Sigmoid colon (tissue), 7 donors: ENCODE measurements around the gene NT5E. TPM values are rescaled to one million over a fixed set of nuclear protein-coding genes. Genes with fewer than 3 reads are reported as not detected.

Experiments
- DNase-seq: peaks from one replicate; pipeline ENCODE4 v3.0.0-alpha.2; 2019
- H3K27ac ChIP-seq, 4 donors: fragments of 200-600 bp; sonication (generic); one replicate each; pipeline ENCODE4 v1.5.1; 2016 to 2019; ENCODE audit warnings: mild to moderate bottlenecking in 1 of 4
- H3K27me3 ChIP-seq, 3 donors: fragments of 200-600 bp; sonication (generic); one replicate each; pipeline ENCODE4 v1.5.1; 2019; ENCODE audit warnings: mild to moderate bottlenecking in 1 of 3
- H3K36me3 ChIP-seq, 4 donors: fragments of 200-600 bp; sonication (generic); one replicate each; pipeline ENCODE4 v1.5.1; 2016 to 2019
- H3K4me1 ChIP-seq, 4 donors: fragments of 200-600 bp; sonication (generic); one replicate each; pipeline ENCODE4 v1.5.1; 2017 to 2019
- H3K4me3 ChIP-seq, 4 donors: fragments of 200-600 bp; sonication (generic); one replicate each; pipeline ENCODE4 v1.5.1; 2017 to 2019; ENCODE audit warnings: mild to moderate bottlenecking in 2 of 4, moderate library complexity in 1 of 4
- H3K9me3 ChIP-seq, 4 donors: fragments of 200-600 bp in 3 of 4; sonication (generic) in 3 of 4; one replicate each; pipeline versions ENCODE4 v1.5.1 to v1.6.1; 2013 to 2019
- EP300 ChIP-seq, 4 donors: sonication (generic); formaldehyde crosslinking; IDR thresholded peaks; one replicate each; pipeline ENCODE4 v1.6.1; 2017; ENCODE audit warnings: antibody characterized with exemption in 4 of 4
- POLR2A ChIP-seq, 2 donors: fragments of 450-650 bp; IDR thresholded peaks; one replicate each; pipeline ENCODE4 v1.6.1; 2016; ENCODE audit warnings: antibody characterized with exemption in 2 of 2, mild to moderate bottlenecking in 2 of 2, moderate library complexity in 2 of 2
- POLR2AphosphoS5 ChIP-seq, 4 donors: sonication (generic); formaldehyde crosslinking; IDR thresholded peaks; one replicate each; pipeline ENCODE4 v1.6.1; 2017; ENCODE audit warnings: antibody characterized with exemption in 4 of 4
- WGBS, 2 donors: extraction: QIAGEN DNeasy Blood & Tissue Kit; methylation state at CpG; one replicate each; pipeline ENCODE4 v1.1.7; 2013; 5-methylcytosine and 5-hydroxymethylcytosine counted together
- intact Hi-C: fragments of 100-400 bp; cut with DNase I; formaldehyde crosslinking; loops from one replicate; pipeline ENCODE4 v1.15.1; 2023
- polyA plus RNA-seq, 3 donors: library from polyadenylated mRNA; stranded (reverse); fragments of 200-250 nt; gene quantifications; one replicate each; pipeline ENCODE4 v1.2.3, GENCODE V29; 2013
- total RNA-seq, 4 donors: library from RNA; depleted of rRNA; stranded (reverse); fragments of >200 nt; gene quantifications; one replicate each; pipeline ENCODE4 v1.1.0, GENCODE V29; 2016
- TF ChIP-seq, protein P1 (sequence below), 4 experiments: fragments of 450-650 bp in 3 of 4; fragments of 200-600 bp in 1 of 4; IDR thresholded peaks; one replicate each; pipeline ENCODE4 v1.5.1; 2016 to 2019; ENCODE audit warnings: antibody characterized with exemption in 4 of 4, mild to moderate bottlenecking in 3 of 4, moderate library complexity in 2 of 4
- donor health status: healthy with polysubstance abuse.
- donor health status: Bipolar disorder and iron deficiency.
- donor health status: healthy.

Gene NT5E
- total and polyA plus RNA-seq, 7 donors: 4.6 to 70.3 (median 21.7) TPM

DNA sequence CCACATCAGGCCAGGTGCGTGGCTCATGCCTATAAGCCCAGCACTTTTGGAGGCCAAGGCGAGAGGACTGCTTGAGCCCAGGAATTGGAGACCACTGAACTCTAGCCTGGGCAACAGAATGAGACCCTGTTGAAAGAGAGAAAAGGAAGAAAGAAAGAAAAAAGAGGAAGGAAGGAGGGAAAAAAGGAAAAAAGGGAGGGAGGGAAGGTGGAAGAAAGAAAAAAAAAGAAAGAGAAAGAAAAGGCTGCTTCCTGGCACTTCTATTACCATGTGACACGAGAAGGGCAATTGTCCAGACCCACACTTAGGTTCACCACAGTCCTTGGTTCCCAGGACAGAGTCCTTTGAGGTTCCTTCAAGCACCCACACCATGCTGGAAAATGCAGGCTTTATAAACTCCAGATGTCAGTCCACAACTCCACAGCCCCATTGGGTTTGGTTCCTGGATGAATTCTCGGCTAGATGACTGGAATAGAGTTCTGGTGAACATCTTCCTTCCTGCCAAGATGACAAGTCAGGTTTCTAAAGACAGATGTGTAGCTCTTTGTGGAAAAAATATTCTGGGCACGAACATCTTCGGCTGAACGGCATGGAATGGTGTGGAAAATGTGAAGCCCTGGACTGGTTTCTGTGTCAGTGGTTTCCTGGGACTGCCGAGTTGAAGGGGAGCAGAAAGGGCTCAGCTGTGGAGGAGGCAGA, 32.5 kb downstream of the NT5E start:
- H3K9me3 ChIP-seq: no peaks in the 10 kb centered on the region
- peak overlapping the region; percentile 16 to 68 (median 42) for H3K27ac ChIP-seq
- TF ChIP-seq EP300 (IDR thresholded peaks at IDR 0.05) (no peak), POLR2A (IDR thresholded peaks at IDR 0.05) (no peak), POLR2AphosphoS5 (IDR thresholded peaks at IDR 0.05) (peak in 3 of 4 donors; percentile 59 to 70 (median 68))
- TF ChIP-seq, protein P1, sequence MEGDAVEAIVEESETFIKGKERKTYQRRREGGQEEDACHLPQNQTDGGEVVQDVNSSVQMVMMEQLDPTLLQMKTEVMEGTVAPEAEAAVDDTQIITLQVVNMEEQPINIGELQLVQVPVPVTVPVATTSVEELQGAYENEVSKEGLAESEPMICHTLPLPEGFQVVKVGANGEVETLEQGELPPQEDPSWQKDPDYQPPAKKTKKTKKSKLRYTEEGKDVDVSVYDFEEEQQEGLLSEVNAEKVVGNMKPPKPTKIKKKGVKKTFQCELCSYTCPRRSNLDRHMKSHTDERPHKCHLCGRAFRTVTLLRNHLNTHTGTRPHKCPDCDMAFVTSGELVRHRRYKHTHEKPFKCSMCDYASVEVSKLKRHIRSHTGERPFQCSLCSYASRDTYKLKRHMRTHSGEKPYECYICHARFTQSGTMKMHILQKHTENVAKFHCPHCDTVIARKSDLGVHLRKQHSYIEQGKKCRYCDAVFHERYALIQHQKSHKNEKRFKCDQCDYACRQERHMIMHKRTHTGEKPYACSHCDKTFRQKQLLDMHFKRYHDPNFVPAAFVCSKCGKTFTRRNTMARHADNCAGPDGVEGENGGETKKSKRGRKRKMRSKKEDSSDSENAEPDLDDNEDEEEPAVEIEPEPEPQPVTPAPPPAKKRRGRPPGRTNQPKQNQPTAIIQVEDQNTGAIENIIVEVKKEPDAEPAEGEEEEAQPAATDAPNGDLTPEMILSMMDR (IDR thresholded peaks at IDR 0.05): no peak
- peaks cover 0 to 5% (median under 1%) of the 10 kb centered on the region in 4 donors for H3K36me3 ChIP-seq
- H3K4me1 ChIP-seq: peaks cover 0 to 11% (median 4%) of the 10 kb centered on the region in 4 donors
- WGBS, 2 donors: 85 to 90% methylated on average over 8 of the region's 8 CpGs
- H3K4me3 ChIP-seq: no peak overlapping the region
- no peaks in the 10 kb centered on the region for H3K27me3 ChIP-seq
- no peak for DNase-seq
- intact Hi-C loops: loop anchor here (5.0 kb wide), 1 partner anchor 35 kb away; no protein-coding TSS in a partner anchor

DNA sequence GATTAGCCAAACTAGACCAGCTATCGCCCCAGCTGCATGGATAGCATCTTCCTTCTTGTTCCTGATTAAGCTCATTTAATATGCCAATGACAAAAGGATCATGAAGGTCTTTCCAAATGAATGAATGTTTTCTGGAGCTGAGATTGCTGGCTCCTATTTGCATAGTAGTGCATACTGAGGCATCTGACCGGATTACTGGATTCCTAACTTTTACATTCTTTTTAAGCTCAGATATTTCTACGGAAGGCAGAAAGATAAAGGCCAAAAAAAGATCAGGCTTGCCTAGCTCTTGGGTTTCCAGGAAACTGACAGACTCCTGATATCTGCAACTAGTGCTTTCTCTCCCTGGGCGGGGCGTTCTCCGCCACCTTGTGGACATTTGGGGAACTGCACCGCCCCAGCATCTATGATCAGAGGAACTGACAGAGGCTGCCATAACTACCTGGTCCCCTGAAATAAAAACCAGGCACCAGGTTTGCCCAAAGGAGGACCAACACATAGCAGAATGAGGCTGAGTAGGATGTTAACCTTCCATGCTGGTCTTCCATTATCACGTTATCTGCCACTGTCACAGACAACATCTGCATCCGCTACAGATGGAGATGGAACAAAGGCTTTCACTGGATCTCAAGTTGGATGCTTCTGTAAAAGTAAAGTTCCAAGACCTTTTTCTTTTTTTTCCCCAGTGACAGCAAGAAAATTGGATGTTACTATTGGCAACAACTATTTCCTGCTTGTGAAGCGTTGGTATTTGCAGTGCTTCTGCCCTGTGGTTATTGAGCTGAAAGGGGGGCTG, 33.2 kb downstream of the NT5E start:
- H3K9me3 ChIP-seq: no peaks in the 10 kb centered on the region
- WGBS, 2 donors: 32 to 35% methylated on average over 10 of the region's 10 CpGs
- H3K27ac ChIP-seq: peak overlapping the region; percentile 16 to 68 (median 42)
- TF ChIP-seq POLR2A (IDR thresholded peaks at IDR 0.05) (no peak), POLR2AphosphoS5 (IDR thresholded peaks at IDR 0.05) (peak in 1 of 4 donors; percentile 14)
- TF ChIP-seq, protein P1 (IDR thresholded peaks at IDR 0.05): peak; percentile 83 to 100 (median 98)
- no peak overlapping the region for H3K4me3 ChIP-seq
- peaks cover 0 to 10% (median 2%) of the 10 kb centered on the region in 4 donors for H3K36me3 ChIP-seq
- DNase-seq: peak; percentile 89
- intact Hi-C loops: loop anchor here (1.0 to 5.0 kb wide), 2 partner anchors 36 to 128 kb away; no protein-coding TSS in a partner anchor
- no peaks in the 10 kb centered on the region for H3K27me3 ChIP-seq
- H3K4me1 ChIP-seq: peaks cover 0 to 11% (median 4%) of the 10 kb centered on the region in 4 donors

DNA sequence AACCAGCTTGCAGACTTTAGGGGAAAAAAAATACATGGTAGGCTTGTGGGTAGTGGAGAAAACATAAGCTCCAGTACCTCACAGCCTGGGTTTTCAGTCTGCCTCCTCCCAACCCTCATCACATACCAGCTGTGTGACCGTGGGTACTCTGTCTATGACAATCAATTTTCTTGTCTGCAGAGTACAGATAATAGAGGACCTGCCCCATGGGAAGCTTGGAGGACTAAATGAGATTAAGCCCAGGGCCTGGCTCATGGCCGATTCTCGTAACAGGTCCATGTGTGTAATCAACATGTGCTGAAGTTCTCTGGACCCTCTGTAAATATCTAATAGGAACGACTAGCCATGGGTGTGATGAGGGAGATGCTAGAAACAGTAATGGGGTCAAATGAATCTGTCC, 34.0 kb downstream of the NT5E start:
- WGBS, 2 donors: 89 to 90% methylated on average over 4 of the region's 4 CpGs
- intact Hi-C loops: loop anchor here (1.0 to 5.0 kb wide), 2 partner anchors 37 to 129 kb away; no protein-coding TSS in a partner anchor
- Histone ChIP-seq H3K4me1 (peaks cover 0 to 11% (median 4%) of the 10 kb centered on the region in 4 donors), H3K27ac (no peak overlapping the region), H3K27me3 (no peaks in the 10 kb centered on the region), H3K9me3 (no peaks in the 10 kb centered on the region), H3K36me3 (peaks cover 0 to 10% (median 2%) of the 10 kb centered on the region in 4 donors), H3K4me3 (no peak overlapping the region)
- TF ChIP-seq POLR2AphosphoS5 (IDR thresholded peaks at IDR 0.05) (no peak), POLR2A (IDR thresholded peaks at IDR 0.05) (no peak), EP300 (IDR thresholded peaks at IDR 0.05) (no peak)
- TF ChIP-seq, protein P1 (IDR thresholded peaks at IDR 0.05): no peak
- no peak for DNase-seq

DNA sequence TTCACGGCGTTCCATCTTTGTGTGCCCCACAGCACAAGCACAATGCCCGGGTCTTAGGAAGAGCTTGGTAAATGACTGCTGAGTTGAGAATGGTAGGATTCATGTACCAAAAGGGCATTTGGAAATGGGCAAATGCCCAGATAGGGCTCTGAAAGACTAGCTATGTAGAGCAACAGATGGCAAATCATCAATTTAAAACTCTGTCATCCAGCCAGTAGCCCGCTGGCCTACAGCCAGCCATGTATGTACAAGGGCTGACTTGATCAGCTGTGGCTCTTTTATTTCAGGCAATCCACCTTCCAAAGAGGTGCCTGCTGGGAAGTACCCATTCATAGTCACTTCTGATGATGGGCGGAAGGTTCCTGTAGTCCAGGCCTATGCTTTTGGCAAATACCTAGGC, 35.1 kb downstream of the NT5E start:
- DNase-seq: no peak
- intact Hi-C loops: loop anchor here (5.0 kb wide), 1 partner anchor 38 kb away; no protein-coding TSS in a partner anchor
- H3K4me3 ChIP-seq: no peak overlapping the region
- no peaks in the 10 kb centered on the region for H3K9me3 ChIP-seq
- H3K4me1 ChIP-seq: peaks cover 0 to 11% (median 4%) of the 10 kb centered on the region in 4 donors
- TF ChIP-seq POLR2A (IDR thresholded peaks at IDR 0.05): no peak
- TF ChIP-seq EP300 (IDR thresholded peaks at IDR 0.05): no peak
- H3K27ac ChIP-seq: no peak overlapping the region
- WGBS, 2 donors: 91 to 93% methylated on average over 5 of the region's 5 CpGs
- peaks cover 0 to 10% (median 2%) of the 10 kb centered on the region in 4 donors for H3K36me3 ChIP-seq
- no peaks in the 10 kb centered on the region for H3K27me3 ChIP-seq
